ENCODE data around the gene ARPP19.
"Not testable (repeated sequence)": the region's sequence is repeated elsewhere in the genome, so short reads cannot be mapped to it uniquely, and the experiment has no call there.

The ARPP19 gene

GRCh38 chr15:52521682-52522081 is 47.1 kb downstream of the ARPP19 start:
- no peak for DNase-seq (ENCODE audit: low read depth)
- TF ChIP-seq CTCF (conservative IDR thresholded peaks at IDR 0.05; ENCODE audit: low read depth, low read length), result no peak
- H3K4me3 ChIP-seq (ENCODE audit: low read length), result no peak overlapping the region

- no peak for TF ChIP-seq CTCF (conservative IDR thresholded peaks at IDR 0.05; ENCODE audit: low read depth, low read length)
- no peak for DNase-seq (ENCODE audit: low read depth)
- H3K4me3 ChIP-seq (ENCODE audit: low read length), result no peak overlapping the region
Observed at GRCh38 chr15:52520421-52520820, 48.4 kb downstream of the ARPP19 start.

GRCh38 chr15:52518487-52519371 is 50.1 kb downstream of the ARPP19 start:
- DNase-seq (ENCODE audit: low read depth), result no peak
- no peak overlapping the region for H3K4me3 ChIP-seq (ENCODE audit: low read length)
- TF ChIP-seq CTCF (conservative IDR thresholded peaks at IDR 0.05; ENCODE audit: low read depth, low read length), result no peak

GRCh38 chr15:52517014-52517413 is 51.8 kb downstream of the ARPP19 start:
- no peak for TF ChIP-seq CTCF (conservative IDR thresholded peaks at IDR 0.05; ENCODE audit: low read depth, low read length)
- H3K4me3 ChIP-seq (ENCODE audit: low read length), result no peak overlapping the region
- DNase-seq (ENCODE audit: low read depth), result no peak

- TF ChIP-seq CTCF (conservative IDR thresholded peaks at IDR 0.05; ENCODE audit: low read depth, low read length), result no peak
- H3K4me3 ChIP-seq (ENCODE audit: low read length), result no peak overlapping the region
- no peak for DNase-seq (ENCODE audit: low read depth)
Observed at GRCh38 chr15:52515343-52515742, 53.5 kb downstream of the ARPP19 start.

- H3K4me3 ChIP-seq (ENCODE audit: low read length), result no peak overlapping the region
- TF ChIP-seq CTCF (conservative IDR thresholded peaks at IDR 0.05; ENCODE audit: low read depth, low read length), result no peak
- no peak for DNase-seq (ENCODE audit: low read depth)
Observed at GRCh38 chr15:52514482-52514881, 54.3 kb downstream of the ARPP19 start.

GRCh38 chr15:52512869-52513268 is 56.0 kb downstream of the ARPP19 start:
- H3K4me3 ChIP-seq (ENCODE audit: low read length); DNase-seq (ENCODE audit: low read depth): not testable (repeated sequence)
